ENCODE results near the gene ITGB3.

ITGB3 gene

GRCh38 chr17:47277921-47278320, 24.3 kb downstream of the ITGB3 start:
- no peak for DNase-seq

- DNase-seq, result no peak
These were observed 24.9 kb downstream of the ITGB3 start for GRCh38 chr17:47278561-47278960.

GRCh38 chr17:47279062-47279801, 25.6 kb downstream of the ITGB3 start:
- DNase-seq, result no peak

GRCh38 chr17:47280072-47280811, 26.6 kb downstream of the ITGB3 start:
- no peak for DNase-seq

GRCh38 chr17:47281216-47281615, 27.6 kb downstream of the ITGB3 start:
- no peak for DNase-seq

GRCh38 chr17:47285003-47285402, 31.4 kb downstream of the ITGB3 start:
- DNase-seq, result no peak

- no peak for DNase-seq
These were observed 32.7 kb downstream of the ITGB3 start for GRCh38 chr17:47286198-47286914.

- DNase-seq, result no peak
These were observed 33.4 kb downstream of the ITGB3 start for GRCh38 chr17:47287068-47287467.

- no peak for DNase-seq
These were observed 34.0 kb downstream of the ITGB3 start for GRCh38 chr17:47287639-47288038.

GRCh38 chr17:47288531-47289116, 35.0 kb downstream of the ITGB3 start:
- no peak for DNase-seq

- no peak for DNase-seq
These were observed 35.7 kb downstream of the ITGB3 start for GRCh38 chr17:47289302-47289701.

GRCh38 chr17:47290870-47291241, 37.2 kb downstream of the ITGB3 start:
- no peak for DNase-seq

GRCh38 chr17:47291242-47291873, 37.7 kb downstream of the ITGB3 start:
- no peak for DNase-seq

GRCh38 chr17:47292206-47292605, 38.6 kb downstream of the ITGB3 start:
- DNase-seq, result no peak

GRCh38 chr17:47295037-47295873, 41.6 kb downstream of the ITGB3 start:
- no peak for DNase-seq

GRCh38 chr17:47295874-47296255, 42.2 kb downstream of the ITGB3 start:
- DNase-seq, result no peak

GRCh38 chr17:47297661-47298400, 44.2 kb downstream of the ITGB3 start:
- DNase-seq, result no peak

GRCh38 chr17:47298712-47299111, 45.1 kb downstream of the ITGB3 start:
- DNase-seq, result no peak

- no peak for DNase-seq
These were observed 45.7 kb downstream of the ITGB3 start for GRCh38 chr17:47299239-47299910.

GRCh38 chr17:47300718-47301117, 47.1 kb downstream of the ITGB3 start:
- DNase-seq, result no peak

GRCh38 chr17:47301161-47301560, 47.5 kb downstream of the ITGB3 start:
- DNase-seq, result no peak
